Mesendoderm (in vitro differentiated cells): ENCODE results near the gene SLC28A1.

Experiments used
- DNase-seq: peaks from one replicate; pipeline ENCODE4 v3.0.0; 2013
- H2AK5ac ChIP-seq: 2 replicates; pipeline ENCODE4 v1.6.1; 2013; ENCODE audit warnings: low read length, inconsistent platforms
- H2BK120ac ChIP-seq: 2 replicates; pipeline ENCODE4 v1.6.1; 2013; ENCODE audit warnings: low read depth, mild to moderate bottlenecking, low read length, moderate library complexity, mixed read lengths
- H2BK15ac ChIP-seq: replicated peaks from 2 replicates; pipeline ENCODE4 v1.6.1; 2013; ENCODE audit warnings: low read depth, mild to moderate bottlenecking, moderate library complexity
- H2BK5ac ChIP-seq: 2 replicates; pipeline ENCODE4 v1.6.1; 2013; ENCODE audit warnings: low read length, inconsistent platforms
- H3K18ac ChIP-seq: 2 replicates; pipeline ENCODE4 v1.6.1; 2013; ENCODE audit warnings: mild to moderate bottlenecking, low read length, mixed read lengths
- H3K23ac ChIP-seq: one replicate; pipeline ENCODE4 v1.6.1; 2013; ENCODE audit warnings: low read length
- H3K27ac ChIP-seq: 2 replicates; pipeline ENCODE4 v1.5.1; 2013; ENCODE audit warnings: low read depth, mild to moderate bottlenecking, inconsistent platforms, low read length, moderate library complexity
- H3K27me3 ChIP-seq: 2 replicates; pipeline ENCODE4 v1.6.1; 2013; ENCODE audit warnings: low read length, control low read depth, mild to moderate bottlenecking, inconsistent platforms; ENCODE audit not compliant: insufficient read depth, poor library complexity
- H3K36me3 ChIP-seq: 2 replicates; pipeline ENCODE4 v1.6.1; 2013; ENCODE audit warnings: low read length, inconsistent platforms; ENCODE audit not compliant: control insufficient read depth, insufficient read depth
- H3K4ac ChIP-seq: one replicate; pipeline ENCODE4 v1.6.1; 2013; ENCODE audit warnings: low read depth, mild to moderate bottlenecking, low read length, moderate library complexity
- H3K4me1 ChIP-seq: 2 replicates; pipeline ENCODE4 v1.6.1; 2013; ENCODE audit warnings: low read depth, low read length, inconsistent platforms; ENCODE audit not compliant: control insufficient read depth
- H3K4me2 ChIP-seq: 2 replicates; pipeline ENCODE4 v1.6.1; 2013; ENCODE audit warnings: low read length
- H3K4me3 ChIP-seq: 2 replicates; pipeline ENCODE4 v1.5.1; 2013; ENCODE audit warnings: mild to moderate bottlenecking, low read length
- H3K56ac ChIP-seq: one replicate; pipeline ENCODE4 v1.6.1; 2013; ENCODE audit warnings: low read length
- H3K79me1 ChIP-seq: 2 replicates; pipeline ENCODE4 v1.6.1; 2013; ENCODE audit warnings: low read length, inconsistent platforms
- H3K79me2 ChIP-seq: 2 replicates; pipeline ENCODE4 v1.6.1; 2013; ENCODE audit warnings: mild to moderate bottlenecking, low read length; ENCODE audit not compliant: control insufficient read depth, insufficient read depth
- H3K9ac ChIP-seq: 2 replicates; pipeline ENCODE4 v1.6.1; 2013; ENCODE audit warnings: low read length, inconsistent platforms
- H4K5ac ChIP-seq: one replicate; pipeline ENCODE4 v1.6.1; 2013; ENCODE audit warnings: low read length
- H4K8ac ChIP-seq: one replicate; pipeline ENCODE4 v1.6.1; 2013; ENCODE audit warnings: low read depth, mild to moderate bottlenecking, control low read depth, low read length, moderate library complexity
- WGBS: extraction: QIAGEN DNeasy Blood & Tissue Kit; methylation state at CpG from one replicate; pipeline ENCODE4 v1.1.7; 2013; ENCODE audit warnings: low lambda C conversion rate, missing lambda C conversion rate; ENCODE audit not compliant: insufficient coverage; ENCODE audit errors: extremely low coverage; 5-methylcytosine and 5-hydroxymethylcytosine counted together

The SLC28A1 gene

GRCh38 chr15:84934942-84935729 is 50.7 kb downstream of the SLC28A1 start:
- Histone ChIP-seq H3K18ac (no peak overlapping the region), H3K9ac (no peak overlapping the region), H3K4me2 (no peak overlapping the region), H3K4ac (no peak overlapping the region), H3K27ac (no peak overlapping the region), H2BK15ac (no peak overlapping the region), H2AK5ac (no peak overlapping the region), H3K4me1 (no peaks in the 10 kb centered on the region), H3K56ac (no peak overlapping the region), H3K79me2 (no peaks in the 10 kb centered on the region), H3K27me3 (no peaks in the 10 kb centered on the region), H3K23ac (no peak overlapping the region), H4K5ac (no peak overlapping the region), H3K36me3 (no peaks in the 10 kb centered on the region), H3K4me3 (no peak overlapping the region), H2BK5ac (no peak overlapping the region), H3K79me1 (no peaks in the 10 kb centered on the region), H4K8ac (no peak overlapping the region), H2BK120ac (no peak overlapping the region)
- no CpG with 5 or more reads among the region's 21 CpGs for WGBS
- peak; percentile 51 for DNase-seq

GRCh38 chr15:84937144-84937543 is 52.7 kb downstream of the SLC28A1 start:
- Histone ChIP-seq H3K4me2 (no peak overlapping the region), H2BK120ac (no peak overlapping the region), H3K27me3 (no peaks in the 10 kb centered on the region), H3K79me1 (no peaks in the 10 kb centered on the region), H3K4me3 (no peak overlapping the region), H3K36me3 (no peaks in the 10 kb centered on the region), H4K5ac (no peak overlapping the region), H4K8ac (no peak overlapping the region), H2BK5ac (no peak overlapping the region), H3K27ac (no peak overlapping the region), H2BK15ac (no peak overlapping the region), H3K18ac (no peak overlapping the region), H3K4ac (no peak overlapping the region), H3K9ac (no peak overlapping the region), H3K56ac (no peak overlapping the region), H3K4me1 (no peaks in the 10 kb centered on the region), H3K79me2 (no peaks in the 10 kb centered on the region), H2AK5ac (no peak overlapping the region), H3K23ac (no peak overlapping the region)
- no CpG with 5 or more reads among the region's 5 CpGs for WGBS
- DNase-seq: no peak

- no peak overlapping the region for H3K4me2 ChIP-seq
- no peak overlapping the region for H3K4me3 ChIP-seq
- H3K79me1 ChIP-seq: no peaks in the 10 kb centered on the region
- H3K23ac ChIP-seq: no peak overlapping the region
- no peak for DNase-seq
- no CpG with 5 or more reads among the region's 1 CpG for WGBS
- no peaks in the 10 kb centered on the region for H3K4me1 ChIP-seq
- no peaks in the 10 kb centered on the region for H3K79me2 ChIP-seq
- H2BK5ac ChIP-seq: no peak overlapping the region
- H3K18ac ChIP-seq: no peak overlapping the region
- H4K5ac ChIP-seq: no peak overlapping the region
- no peaks in the 10 kb centered on the region for H3K27me3 ChIP-seq
- H2BK120ac ChIP-seq: no peak overlapping the region
- H3K27ac ChIP-seq: no peak overlapping the region
- no peak overlapping the region for H4K8ac ChIP-seq
- no peak overlapping the region for H3K56ac ChIP-seq
- no peak overlapping the region for H3K4ac ChIP-seq
- no peak overlapping the region for H2BK15ac ChIP-seq
- no peak overlapping the region for H2AK5ac ChIP-seq
- H3K36me3 ChIP-seq: no peaks in the 10 kb centered on the region
- no peak overlapping the region for H3K9ac ChIP-seq
Observed at GRCh38 chr15:84938726-84939125, 54.3 kb downstream of the SLC28A1 start.

- Histone ChIP-seq H3K36me3 (no peaks in the 10 kb centered on the region), H3K4ac (no peak overlapping the region), H3K9ac (no peak overlapping the region), H2BK5ac (no peak overlapping the region), H4K8ac (no peak overlapping the region), H3K79me1 (no peaks in the 10 kb centered on the region), H3K27ac (no peak overlapping the region), H3K23ac (no peak overlapping the region), H3K4me2 (no peak overlapping the region), H3K56ac (no peak overlapping the region), H3K79me2 (no peaks in the 10 kb centered on the region), H2AK5ac (no peak overlapping the region), H3K18ac (no peak overlapping the region), H3K4me3 (no peak overlapping the region), H2BK15ac (no peak overlapping the region), H2BK120ac (no peak overlapping the region), H3K4me1 (no peaks in the 10 kb centered on the region), H4K5ac (no peak overlapping the region), H3K27me3 (no peaks in the 10 kb centered on the region)
- DNase-seq: no peak
- WGBS: no CpG with 5 or more reads among the region's 3 CpGs
Observed at GRCh38 chr15:84940399-84940798, 55.9 kb downstream of the SLC28A1 start.

GRCh38 chr15:84942456-84942855 is 58.0 kb downstream of the SLC28A1 start:
- Histone ChIP-seq H3K27me3 (no peaks in the 10 kb centered on the region), H3K4me1 (no peaks in the 10 kb centered on the region), H3K27ac (no peak overlapping the region), H3K4ac (no peak overlapping the region), H3K56ac (no peak overlapping the region), H3K4me2 (no peak overlapping the region), H3K23ac (no peak overlapping the region), H3K79me1 (no peaks in the 10 kb centered on the region), H4K8ac (no peak overlapping the region), H2BK5ac (no peak overlapping the region), H3K18ac (no peak overlapping the region), H3K79me2 (no peaks in the 10 kb centered on the region), H2BK120ac (no peak overlapping the region), H2AK5ac (no peak overlapping the region), H3K9ac (no peak overlapping the region), H3K4me3 (no peak overlapping the region), H4K5ac (no peak overlapping the region), H3K36me3 (no peaks in the 10 kb centered on the region), H2BK15ac (no peak overlapping the region)
- no CpG with 5 or more reads among the region's 2 CpGs for WGBS
- no peak for DNase-seq

- H3K79me1 ChIP-seq: no peaks in the 10 kb centered on the region
- no peak overlapping the region for H3K56ac ChIP-seq
- no peak overlapping the region for H2AK5ac ChIP-seq
- H3K27me3 ChIP-seq: no peaks in the 10 kb centered on the region
- no CpG with 5 or more reads among the region's 10 CpGs for WGBS
- H3K9ac ChIP-seq: no peak overlapping the region
- H2BK15ac ChIP-seq: no peak overlapping the region
- DNase-seq: no peak
- no peak overlapping the region for H2BK5ac ChIP-seq
- H3K4me3 ChIP-seq: no peak overlapping the region
- H3K4ac ChIP-seq: no peak overlapping the region
- H3K27ac ChIP-seq: no peak overlapping the region
- no peaks in the 10 kb centered on the region for H3K4me1 ChIP-seq
- H3K23ac ChIP-seq: no peak overlapping the region
- H4K8ac ChIP-seq: no peak overlapping the region
- no peaks in the 10 kb centered on the region for H3K36me3 ChIP-seq
- no peak overlapping the region for H4K5ac ChIP-seq
- no peaks in the 10 kb centered on the region for H3K79me2 ChIP-seq
- no peak overlapping the region for H3K18ac ChIP-seq
- no peak overlapping the region for H3K4me2 ChIP-seq
- no peak overlapping the region for H2BK120ac ChIP-seq
Observed at GRCh38 chr15:84944311-84944710, 59.8 kb downstream of the SLC28A1 start.
